GM19099 (cell line): ENCODE results near the gene ARPIN.
A peak's percentile ranks its signal among the peaks of the same experiment; 100 is the strongest.

Source experiments
- POLR2A ChIP-seq: IDR thresholded peaks from 3 replicates; pipeline ENCODE4 v1.6.1; 2011; ENCODE audit warnings: low read depth; ENCODE audit not compliant: insufficient read length; ENCODE audit errors: extremely low read depth

Gene ARPIN

GRCh38 chr15:89893696-89894447 lies 18.9 kb downstream of the ARPIN start, which contains the start of gene AP3S2:
TSS of gene AP3S2 (minus strand) at chr15:89893994. CDS start at chr15:89893949, 45 bp downstream.
- TF ChIP-seq POLR2A: peak; percentile 81

DNA sequence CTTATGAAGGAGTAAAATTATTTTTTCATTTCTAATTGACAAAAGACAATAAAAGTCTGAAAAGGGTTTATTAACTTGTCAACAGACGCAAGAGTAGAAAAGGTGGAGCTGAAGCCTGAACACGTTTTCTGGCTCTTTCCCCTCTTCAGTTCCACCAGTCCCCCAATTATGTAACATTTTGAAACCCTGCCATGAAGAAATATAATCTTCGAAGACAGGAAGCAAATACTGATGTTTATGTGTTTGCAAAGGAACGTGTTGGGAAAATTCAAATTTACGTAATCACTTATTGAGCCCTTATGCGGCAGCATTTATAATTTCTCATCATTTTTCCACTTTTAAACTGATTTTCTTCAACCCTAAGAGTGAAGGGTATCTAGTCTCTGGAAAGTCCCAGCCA lies 19.7 kb downstream of the ARPIN start:
- TF ChIP-seq POLR2A: no peak

GRCh38 chr15:89888214-89888804 lies 24.4 kb downstream of the ARPIN start:
- TF ChIP-seq POLR2A: no peak

DNA sequence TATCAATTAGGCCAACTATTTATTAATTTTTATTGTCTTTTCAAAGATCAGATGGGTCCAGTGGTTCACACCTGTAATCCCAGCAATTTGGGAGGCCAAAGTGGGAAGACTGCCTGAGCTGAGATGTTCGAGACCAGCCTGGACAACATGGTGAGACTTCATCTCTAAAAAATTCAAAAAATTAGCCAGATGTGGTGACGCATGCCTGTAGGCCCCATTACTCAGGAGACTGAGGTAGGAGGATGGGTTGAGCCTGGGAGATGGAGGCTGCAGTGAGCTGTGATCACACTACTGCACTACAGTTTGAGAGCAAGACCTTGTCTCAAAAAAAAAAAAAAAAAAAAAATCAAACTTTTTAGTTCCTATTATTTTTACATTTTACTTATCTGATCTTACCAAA lies 27.1 kb downstream of the ARPIN start:
- no peak for TF ChIP-seq POLR2A

GRCh38 chr15:89883518-89883917 lies 29.2 kb downstream of the ARPIN start:
- TF ChIP-seq POLR2A: no peak

- TF ChIP-seq POLR2A: no peak
Measured at GRCh38 chr15:89880727-89881126, 32.0 kb downstream of the ARPIN start.

GRCh38 chr15:89878323-89878722 lies 34.4 kb downstream of the ARPIN start:
- no peak for TF ChIP-seq POLR2A

GRCh38 chr15:89877083-89877425 lies 35.7 kb downstream of the ARPIN start:
- TF ChIP-seq POLR2A: no peak

- no peak for TF ChIP-seq POLR2A
Measured at GRCh38 chr15:89876396-89877082, 36.2 kb downstream of the ARPIN start.

- TF ChIP-seq POLR2A: no peak
Measured at GRCh38 chr15:89875741-89876140, 37.0 kb downstream of the ARPIN start.

- no peak for TF ChIP-seq POLR2A
Measured at GRCh38 chr15:89874926-89875564, 37.7 kb downstream of the ARPIN start.

DNA sequence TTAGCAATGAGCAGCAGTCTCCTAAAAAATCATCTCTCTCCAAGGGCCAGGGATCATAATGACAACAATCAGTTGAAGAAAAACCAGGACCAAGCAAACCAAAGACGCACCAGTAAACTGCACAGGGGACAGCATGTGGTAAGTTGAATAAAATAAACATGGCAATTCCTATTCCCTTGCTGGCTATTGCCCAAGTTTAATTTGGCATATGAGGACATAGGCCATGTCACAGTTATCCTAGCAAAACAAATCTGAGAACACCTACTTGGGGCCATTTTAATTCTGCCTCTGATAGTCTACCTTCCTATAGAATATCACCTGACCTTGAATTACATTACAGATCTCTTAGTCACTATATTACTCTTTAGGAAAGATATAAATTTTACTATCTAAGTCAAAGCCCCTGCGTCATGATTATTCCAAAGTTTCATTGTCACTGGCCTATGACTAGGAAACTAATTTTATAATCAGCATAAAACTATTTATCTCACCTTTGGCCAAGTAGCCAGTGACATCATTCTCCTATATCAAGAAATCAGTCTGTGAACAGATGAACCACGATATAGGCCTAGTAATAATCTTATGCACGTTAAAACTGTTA lies 42.0 kb downstream of the ARPIN start:
- no peak for TF ChIP-seq POLR2A

GRCh38 chr15:89870006-89870405 lies 42.7 kb downstream of the ARPIN start:
- TF ChIP-seq POLR2A: no peak

- no peak for TF ChIP-seq POLR2A
Measured at GRCh38 chr15:89864958-89865739, 47.6 kb downstream of the ARPIN start.
